ENCODE data around the gene DNAJC17. TPM values are rescaled to one million over a fixed set of nuclear protein-coding genes. Genes with fewer than 3 reads are reported as not detected.

The DNAJC17 gene, protein sequence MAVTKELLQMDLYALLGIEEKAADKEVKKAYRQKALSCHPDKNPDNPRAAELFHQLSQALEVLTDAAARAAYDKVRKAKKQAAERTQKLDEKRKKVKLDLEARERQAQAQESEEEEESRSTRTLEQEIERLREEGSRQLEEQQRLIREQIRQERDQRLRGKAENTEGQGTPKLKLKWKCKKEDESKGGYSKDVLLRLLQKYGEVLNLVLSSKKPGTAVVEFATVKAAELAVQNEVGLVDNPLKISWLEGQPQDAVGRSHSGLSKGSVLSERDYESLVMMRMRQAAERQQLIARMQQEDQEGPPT
- total RNA-seq, result 10 to 100 TPM in 3 of 4 donors, 1 to 10 TPM in 1; 7.8 to 20.5 (median 17.8) TPM

DNA sequence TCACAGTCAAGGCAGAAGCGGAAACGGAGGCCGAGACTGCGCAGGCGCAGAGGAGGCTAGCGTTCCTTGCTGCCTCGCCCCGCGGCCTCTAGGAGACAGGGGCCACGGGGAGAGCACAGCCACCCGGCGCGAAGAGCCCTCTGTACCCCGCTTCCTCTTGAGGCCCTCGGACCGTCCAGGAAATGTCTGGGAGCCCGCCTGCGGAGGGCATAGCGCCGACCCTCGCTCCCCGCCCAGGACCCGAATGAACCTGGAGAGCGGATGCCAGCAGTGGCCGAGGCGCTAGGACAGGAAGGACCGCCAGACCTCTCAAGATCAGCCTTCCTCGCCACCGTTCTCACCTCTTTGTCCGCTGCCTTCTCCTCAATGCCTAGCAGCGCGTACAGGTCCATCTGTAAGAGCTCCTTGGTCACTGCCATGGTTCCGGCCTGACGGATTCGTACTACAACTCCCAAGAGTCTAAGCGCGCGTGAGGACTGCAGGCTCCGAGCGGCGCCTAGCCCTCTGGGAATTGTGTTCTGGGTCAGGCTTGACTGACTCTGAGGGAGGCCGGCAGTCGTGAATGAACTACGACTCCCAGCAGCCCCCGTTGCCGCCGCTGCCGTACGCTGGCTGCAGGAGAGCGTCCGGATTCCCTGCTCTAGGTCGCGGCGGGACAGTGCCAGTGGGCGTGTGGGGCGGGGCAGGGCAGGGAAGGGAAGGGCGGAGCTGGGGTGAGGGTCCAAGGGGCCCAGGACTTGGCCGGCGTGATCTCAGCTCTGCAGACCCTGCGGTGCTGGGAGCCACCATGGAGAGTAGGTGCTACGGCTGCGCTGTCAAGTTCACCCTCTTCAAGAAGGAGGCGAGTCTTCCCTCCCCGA lies at the start of gene DNAJC17, which contains the start of gene ZFYVE19:
Gene DNAJC17, minus strand, starts transcription at position 446 of the 860 bp plus-strand sequence. Its CDS starts 27 bp downstream, at position 419.
Gene ZFYVE19, plus strand, starts transcription at position 62 of the 860 bp plus-strand sequence. Its CDS starts 501 bp downstream, at position 563.
- ATAC-seq, result peak; percentile 99
- Histone ChIP-seq H3K4me3 (peak within 1 kb of the TSS; percentile 70 to 88), H3K9me3 (no peaks in the 10 kb centered on the region), H3K27me3 (no peaks in the 10 kb centered on the region), H3K36me3 (peaks cover 0 to 35% of the 10 kb centered on the region in 2 donors), H3K4me1 (peaks cover 3 to 42% (median 22%) of the 10 kb centered on the region in 3 donors), H3K27ac (peak within 1 kb of the TSS; percentile 85 to 98 (median 96))
- 0% methylated on average over 8 of the region's 64 CpGs; no CpG with 5 or more reads in 1 of the 2 donors for WGBS, 2 donors (ENCODE audit: low coverage in 1 of 2)
- TF ChIP-seq POLR2AphosphoS5 (IDR thresholded peaks at IDR 0.05) (peak; percentile 18), POLR2A (IDR thresholded peaks at IDR 0.05) (peak; percentile 14 to 19), EP300 (IDR thresholded peaks at IDR 0.05) (no peak)
- TF ChIP-seq, protein P1, sequence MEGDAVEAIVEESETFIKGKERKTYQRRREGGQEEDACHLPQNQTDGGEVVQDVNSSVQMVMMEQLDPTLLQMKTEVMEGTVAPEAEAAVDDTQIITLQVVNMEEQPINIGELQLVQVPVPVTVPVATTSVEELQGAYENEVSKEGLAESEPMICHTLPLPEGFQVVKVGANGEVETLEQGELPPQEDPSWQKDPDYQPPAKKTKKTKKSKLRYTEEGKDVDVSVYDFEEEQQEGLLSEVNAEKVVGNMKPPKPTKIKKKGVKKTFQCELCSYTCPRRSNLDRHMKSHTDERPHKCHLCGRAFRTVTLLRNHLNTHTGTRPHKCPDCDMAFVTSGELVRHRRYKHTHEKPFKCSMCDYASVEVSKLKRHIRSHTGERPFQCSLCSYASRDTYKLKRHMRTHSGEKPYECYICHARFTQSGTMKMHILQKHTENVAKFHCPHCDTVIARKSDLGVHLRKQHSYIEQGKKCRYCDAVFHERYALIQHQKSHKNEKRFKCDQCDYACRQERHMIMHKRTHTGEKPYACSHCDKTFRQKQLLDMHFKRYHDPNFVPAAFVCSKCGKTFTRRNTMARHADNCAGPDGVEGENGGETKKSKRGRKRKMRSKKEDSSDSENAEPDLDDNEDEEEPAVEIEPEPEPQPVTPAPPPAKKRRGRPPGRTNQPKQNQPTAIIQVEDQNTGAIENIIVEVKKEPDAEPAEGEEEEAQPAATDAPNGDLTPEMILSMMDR (IDR thresholded peaks at IDR 0.05), result peak in 3 of 4 experiments; percentile 12 to 41 (median 36)

DNA sequence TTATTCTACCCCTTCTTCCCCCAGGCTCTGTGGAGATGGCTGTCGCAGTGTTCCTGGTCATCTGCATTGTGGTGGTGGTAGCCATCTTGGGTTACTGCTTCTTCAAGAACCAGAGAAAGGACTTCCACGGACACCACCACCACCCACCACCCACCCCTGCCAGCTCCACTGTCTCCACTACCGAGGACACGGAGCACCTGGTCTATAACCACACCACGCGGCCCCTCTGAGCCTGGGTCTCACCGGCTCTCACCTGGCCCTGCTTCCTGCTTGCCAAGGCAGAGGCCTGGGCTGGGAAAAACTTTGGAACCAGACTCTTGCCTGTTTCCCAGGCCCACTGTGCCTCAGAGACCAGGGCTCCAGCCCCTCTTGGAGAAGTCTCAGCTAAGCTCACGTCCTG lies 49.5 kb upstream of the DNAJC17 start:
- TF ChIP-seq POLR2A (IDR thresholded peaks at IDR 0.05) (no peak), POLR2AphosphoS5 (IDR thresholded peaks at IDR 0.05) (no peak), EP300 (IDR thresholded peaks at IDR 0.05) (no peak)
- TF ChIP-seq, protein P1 (IDR thresholded peaks at IDR 0.05), result no peak
- Histone ChIP-seq H3K36me3 (no peaks in the 10 kb centered on the region), H3K4me1 (peaks cover 0 to 9% (median 0%) of the 10 kb centered on the region in 3 donors), H3K4me3 (no peak overlapping the region), H3K9me3 (no peaks in the 10 kb centered on the region), H3K27ac (no peak overlapping the region), H3K27me3 (peaks cover 50% of the 10 kb centered on the region)
- ATAC-seq, result no peak
- no CpG with 5 or more reads among the region's 8 CpGs for WGBS, 2 donors (ENCODE audit: low coverage in 1 of 2)

DNA sequence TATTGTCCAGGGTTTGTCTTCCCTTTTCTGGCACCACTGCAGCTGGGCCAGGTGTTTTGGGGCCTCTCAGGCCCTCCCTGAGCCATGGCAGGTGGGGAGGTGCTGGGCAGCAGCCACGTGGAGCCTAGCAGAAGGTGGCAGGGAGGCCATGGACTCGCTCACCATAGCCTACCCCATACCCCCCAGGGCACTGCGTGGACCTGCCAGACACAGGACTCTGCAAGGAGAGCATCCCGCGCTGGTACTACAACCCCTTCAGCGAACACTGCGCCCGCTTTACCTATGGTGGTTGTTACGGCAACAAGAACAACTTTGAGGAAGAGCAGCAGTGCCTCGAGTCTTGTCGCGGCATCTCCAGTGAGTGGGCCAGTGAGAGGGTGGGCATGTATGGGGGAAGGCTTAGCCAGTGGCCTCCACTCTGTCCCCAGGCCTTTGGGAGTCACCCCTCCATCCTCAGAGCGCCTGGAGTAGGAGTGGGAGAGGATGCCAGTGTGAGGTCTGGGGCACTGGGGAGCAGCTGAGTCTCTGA lies 48.5 kb upstream of the DNAJC17 start:
- no peak for ATAC-seq
- H3K4me3 ChIP-seq, result no peak overlapping the region
- no peak overlapping the region for H3K27ac ChIP-seq
- H3K36me3 ChIP-seq, result no peaks in the 10 kb centered on the region
- H3K27me3 ChIP-seq, result peaks cover 43% of the 10 kb centered on the region
- WGBS, 2 donors (ENCODE audit: low coverage in 1 of 2), result 14 to 83% methylated on average over 1 of the region's 13 CpGs
- H3K4me1 ChIP-seq, result peaks cover 0 to 9% (median 0%) of the 10 kb centered on the region in 3 donors
- TF ChIP-seq EP300 (IDR thresholded peaks at IDR 0.05) (no peak), POLR2AphosphoS5 (IDR thresholded peaks at IDR 0.05) (no peak), POLR2A (IDR thresholded peaks at IDR 0.05) (no peak)
- TF ChIP-seq, protein P1 (IDR thresholded peaks at IDR 0.05), result no peak
- no peaks in the 10 kb centered on the region for H3K9me3 ChIP-seq

DNA sequence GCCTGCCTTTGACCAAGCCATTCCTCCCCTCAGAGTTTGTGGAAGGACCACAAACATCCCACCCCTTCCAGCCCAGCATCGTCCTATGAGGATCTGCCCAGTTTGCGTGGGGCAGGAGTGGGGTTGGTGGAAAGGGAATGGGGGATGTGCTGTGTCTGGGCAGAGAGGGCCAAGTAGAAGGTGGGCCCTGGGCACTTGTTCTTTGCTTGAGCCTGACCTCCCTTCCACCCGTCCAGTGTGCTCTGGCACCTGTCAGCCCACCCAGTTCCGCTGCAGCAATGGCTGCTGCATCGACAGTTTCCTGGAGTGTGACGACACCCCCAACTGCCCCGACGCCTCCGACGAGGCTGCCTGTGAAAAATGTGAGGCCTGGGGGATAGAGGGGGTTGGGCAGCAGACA lies 46.9 kb upstream of the DNAJC17 start:
- Histone ChIP-seq H3K9me3 (no peaks in the 10 kb centered on the region), H3K4me1 (peaks cover 0 to 9% (median 0%) of the 10 kb centered on the region in 3 donors), H3K4me3 (no peak overlapping the region), H3K27ac (no peak overlapping the region), H3K36me3 (no peaks in the 10 kb centered on the region), H3K27me3 (peaks cover 33% of the 10 kb centered on the region)
- TF ChIP-seq POLR2AphosphoS5 (IDR thresholded peaks at IDR 0.05) (no peak), EP300 (IDR thresholded peaks at IDR 0.05) (no peak), POLR2A (IDR thresholded peaks at IDR 0.05) (no peak)
- TF ChIP-seq, protein P1 (IDR thresholded peaks at IDR 0.05), result no peak
- no peak for ATAC-seq
- 60% methylated on average over 1 of the region's 10 CpGs; no CpG with 5 or more reads in 1 of the 2 donors for WGBS, 2 donors (ENCODE audit: low coverage in 1 of 2)

All from gastroesophageal sphincter (tissue), 4 donors.